Breast epithelium (tissue), 3 donors: Measurements from ENCODE around the gene PRKN.

ENCODE experiments used
- CTCF ChIP-seq, 3 donors: fragments of 450-650 bp; IDR thresholded peaks; one replicate each; pipeline ENCODE4 v1.5.1; 2016 to 2017; ENCODE audit warnings: antibody characterized with exemption in 3 of 3, mild to moderate bottlenecking in 3 of 3, moderate library complexity in 3 of 3
- POLR2A ChIP-seq: fragments of 450-650 bp; IDR thresholded peaks from one replicate; pipeline ENCODE4 v1.6.1; 2016; ENCODE audit warnings: antibody characterized with exemption, mild to moderate bottlenecking, moderate library complexity
- POLR2AphosphoS5 ChIP-seq, 3 donors: sonication (generic); formaldehyde crosslinking; IDR thresholded peaks; one replicate each; pipeline ENCODE4 v1.6.1; 2017; ENCODE audit warnings: antibody characterized with exemption in 3 of 3

DNA sequence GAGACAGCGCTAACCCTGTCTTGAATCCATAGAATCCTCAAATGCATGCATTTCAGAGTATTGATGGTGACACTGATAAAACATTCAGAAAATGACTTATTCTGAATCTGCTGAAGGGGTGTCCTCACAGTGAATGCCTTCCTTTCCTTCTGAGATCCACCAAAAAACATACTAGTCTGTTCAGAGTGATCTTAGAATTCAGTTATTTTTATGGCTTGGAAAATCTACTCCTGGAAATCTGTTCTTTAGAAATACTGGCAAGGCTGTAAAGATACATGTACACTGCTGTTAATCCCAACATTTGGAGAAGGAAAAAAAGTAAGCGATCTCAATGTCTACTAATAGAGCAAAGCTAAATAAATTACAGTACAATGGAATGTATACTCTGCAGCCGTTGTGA is 781.1 kb downstream of the PRKN start:
- TF ChIP-seq CTCF (IDR thresholded peaks at IDR 0.05) (no peak), POLR2A (no peak), POLR2AphosphoS5 (IDR thresholded peaks at IDR 0.05) (no peak)
